HCT116 (cell line): ENCODE measurements around the gene GABRR3. TPM values are rescaled to one million over a fixed set of nuclear protein-coding genes. Genes with fewer than 3 reads are reported as not detected.

Source experiments
- ATAC-seq: fragments of 200-7000 bp; cut with Tn5 transposase; 2 replicates; pipeline ENCODE4 v1.9.1; 2020; ENCODE audit warnings: mild to moderate bottlenecking, moderate library complexity
- BruUV-seq: library from RNA; stranded (reverse); fragments of 400-500 nt; replicated peaks from 2 replicates; lab custom pipeline; 2021; lab: Mats Ljungman, UMichigan
- CTCF ChIA-PET: fragments of 300-600 bp; sonication (Branson Sonifier 250); formaldehyde crosslinking; loops from one replicate; lab custom pipeline; 2021; ENCODE audit warnings: antibody characterized with exemption; lab: Charles Lee
- POLR2A ChIA-PET: fragments of 300-600, 350-600 bp; sonication (Branson Sonifier 250); formaldehyde crosslinking; loops from one replicate; lab custom pipeline; 2021; ENCODE audit warnings: antibody characterized with exemption; lab: Charles Lee
- RAD21 ChIA-PET, 2 experiments: fragments of 300-600 bp; sonication (Branson Sonifier 250); formaldehyde crosslinking; loops; one replicate each; lab custom pipeline; 2023; ENCODE audit warnings: low total read pairs in 2 of 2; ENCODE audit not compliant: uncharacterized antibody in 2 of 2, unreplicated experiment in 2 of 2, low non-redundant PET in 1 of 2; lab: Charles Lee
- DNase-seq: peaks from one replicate; pipeline ENCODE4 v3.0.0-alpha.2; 2010; ENCODE audit warnings: low read depth, low spot score
- H2AFZ ChIP-seq: fragments of 200-600 bp; shearing (Covaris generic), sonication (generic); 2 replicates; pipeline ENCODE4 v1.6.1; 2017; ENCODE audit warnings: low read depth, mixed run types, mixed read lengths, antibody characterized with exemption, low read length; ENCODE audit not compliant: poor library complexity, severe bottlenecking
- H3K27ac ChIP-seq: 2 replicates; pipeline ENCODE4 v1.5.1; 2012; ENCODE audit warnings: low read depth, low read length
- H3K27me3 ChIP-seq: fragments of 200-600 bp; sonication (generic); 2 replicates; pipeline ENCODE4 v1.6.1; 2016; ENCODE audit warnings: mixed run types, low read length, mixed read lengths; ENCODE audit not compliant: insufficient read depth
- H3K36me3 ChIP-seq, 2 experiments: fragments of 200-500 bp in 1 of 2; fragments of 200-600 bp in 1 of 2; sonication (Bioruptor generic) in 1 of 2; sonication (generic) in 1 of 2; 2 replicates each; pipeline versions ENCODE4 v1.5.1 to v1.6.1; 2014 to 2016; ENCODE audit warnings: low read length in 2 of 2, inconsistent platforms in 1 of 2, mixed read lengths in 1 of 2, mixed run types in 1 of 2; ENCODE audit not compliant: insufficient read depth in 2 of 2, control insufficient read depth in 1 of 2
- H3K4me1 ChIP-seq, 2 experiments: fragments of 200-600 bp in 1 of 2; sonication (generic) in 1 of 2; 2 replicates each; pipeline versions ENCODE4 v1.5.1 to v1.6.1; 2012 to 2017; ENCODE audit warnings: low read length in 2 of 2, inconsistent platforms in 1 of 2, mild to moderate bottlenecking in 1 of 2, mixed read lengths in 1 of 2, mixed run types in 1 of 2, moderate library complexity in 1 of 2; ENCODE audit not compliant: insufficient read depth in 2 of 2, control insufficient read depth in 1 of 2
- H3K4me2 ChIP-seq: fragments of 200-600 bp; sonication (generic); 2 replicates; pipeline ENCODE4 v1.6.1; 2017; ENCODE audit warnings: mixed run types, low read length, mixed read lengths
- H3K4me3 ChIP-seq, 2 experiments: fragments of 200-600 bp in 1 of 2; sonication (generic) in 1 of 2; replicated peaks in 1 of 2; 2 replicates each; pipeline ENCODE4 v1.5.1; 2011 to 2016; ENCODE audit warnings: low read length in 2 of 2, control low read depth in 1 of 2, low read depth in 1 of 2, mild to moderate bottlenecking in 1 of 2, mixed read lengths in 1 of 2, mixed run types in 1 of 2
- H3K79me2 ChIP-seq: fragments of 200-600 bp; sonication (generic); 2 replicates; pipeline ENCODE4 v1.6.1; 2017; ENCODE audit warnings: mild to moderate bottlenecking, mixed run types, low read length, moderate library complexity, mixed read lengths; ENCODE audit not compliant: insufficient read depth
- H3K9ac ChIP-seq: fragments of 200-600 bp; sonication (generic); 2 replicates; pipeline ENCODE4 v1.6.1; 2016; ENCODE audit warnings: low read length, mixed read lengths
- H3K9me2 ChIP-seq: fragments of 200-600 bp; sonication (generic), shearing (Covaris generic); 2 replicates; pipeline ENCODE4 v1.6.1; 2017; ENCODE audit warnings: mixed run types, mild to moderate bottlenecking, moderate library complexity; ENCODE audit not compliant: insufficient read depth
- H3K9me3 ChIP-seq, 2 experiments: fragments of 200-500 bp in 1 of 2; fragments of 200-600 bp in 1 of 2; sonication (Bioruptor generic) in 1 of 2; sonication (generic) in 1 of 2; 2 replicates each; pipeline ENCODE4 v1.6.1; 2014 to 2017; ENCODE audit warnings: low read length in 2 of 2, mixed read lengths in 2 of 2, inconsistent platforms in 1 of 2, low read depth in 1 of 2, mild to moderate bottlenecking in 1 of 2, mixed run types in 1 of 2, moderate library complexity in 1 of 2; ENCODE audit not compliant: control insufficient read depth in 1 of 2, insufficient read depth in 1 of 2
- H4K20me1 ChIP-seq: fragments of 200-600 bp; sonication (generic), shearing (Covaris generic); 2 replicates; pipeline ENCODE4 v1.6.1; 2017; ENCODE audit warnings: mixed run types, mild to moderate bottlenecking, moderate library complexity; ENCODE audit not compliant: insufficient read depth
- CBX3 ChIP-seq: IDR thresholded peaks from 2 replicates; pipeline ENCODE4 v1.6.1; 2012; ENCODE audit warnings: low read depth
- EGR1 ChIP-seq: IDR thresholded peaks from 2 replicates; pipeline ENCODE4 v1.6.1; 2012; ENCODE audit warnings: low read depth
- ELF1 ChIP-seq: IDR thresholded peaks from 2 replicates; pipeline ENCODE4 v1.6.1; 2012; ENCODE audit warnings: low read depth, borderline replicate concordance
- EZH2 ChIP-seq: fragments of 200-600 bp; sonication (generic); IDR thresholded peaks from 2 replicates; pipeline ENCODE4 v1.6.1; 2017; ENCODE audit warnings: antibody characterized with exemption, mixed run types
- EZH2phosphoT487 ChIP-seq: fragments of 200-600 bp; IDR thresholded peaks from 2 replicates; pipeline ENCODE4 v1.6.1; 2018; ENCODE audit warnings: antibody characterized with exemption, borderline replicate concordance
- FOSL1 ChIP-seq: IDR thresholded peaks from 2 replicates; pipeline ENCODE4 v1.6.1; 2012; ENCODE audit warnings: low read depth
- POLR2A ChIP-seq: IDR thresholded peaks from 2 replicates; pipeline ENCODE4 v1.7.0; 2011; ENCODE audit warnings: borderline replicate concordance; ENCODE audit not compliant: insufficient read depth, insufficient read length; ENCODE audit errors: extremely low read depth
- POLR2AphosphoS5 ChIP-seq: IDR thresholded peaks from 2 replicates; pipeline ENCODE4 v1.6.1; 2011; ENCODE audit warnings: mild to moderate bottlenecking, low read depth, low read length, moderate library complexity
- RAD21 ChIP-seq: IDR thresholded peaks from 2 replicates; pipeline ENCODE4 v1.6.1; 2012; ENCODE audit warnings: low read depth, mild to moderate bottlenecking
- SP1 ChIP-seq: IDR thresholded peaks from 2 replicates; pipeline ENCODE4 v1.6.1; 2012; ENCODE audit warnings: low read depth
- SRF ChIP-seq: IDR thresholded peaks from 2 replicates; pipeline ENCODE4 v1.6.1; 2012; ENCODE audit warnings: low read depth
- TCF7L2 ChIP-seq: IDR thresholded peaks from 2 replicates; pipeline ENCODE4 v1.7.0; 2011; ENCODE audit warnings: borderline replicate concordance, inconsistent platforms; ENCODE audit not compliant: insufficient read depth, insufficient read length; ENCODE audit errors: extremely low read depth
- YY1 ChIP-seq: IDR thresholded peaks from 2 replicates; pipeline ENCODE4 v1.6.1; 2011; ENCODE audit warnings: low read length, low read depth, moderate library complexity, mild to moderate bottlenecking; ENCODE audit not compliant: insufficient replicate concordance; ENCODE audit errors: extremely low read depth
- ZNF274 ChIP-seq: fragments of 200-500 bp; sonication (Bioruptor generic); IDR thresholded peaks from 2 replicates; pipeline ENCODE4 v1.6.1; 2014; ENCODE audit warnings: mild to moderate bottlenecking, low read depth, low read length, inconsistent platforms
- intact Hi-C: fragments of 100-400 bp; cut with micrococcal nuclease; formaldehyde crosslinking; loops from 2 replicates; pipeline ENCODE4 v1.10.0; 2022
- total RNA-seq: library from RNA; stranded (reverse); gene quantifications from one replicate; pipeline ENCODE4 v1.2.1, GENCODE V29; 2021; ENCODE audit not compliant: unreplicated experiment
- TF ChIP-seq, protein P1 (sequence below): IDR thresholded peaks from 2 replicates; pipeline ENCODE4 v1.6.1; 2012; ENCODE audit warnings: low read depth
- TF ChIP-seq, protein P2 (sequence below): IDR thresholded peaks from 2 replicates; pipeline ENCODE4 v1.6.1; 2011; ENCODE audit warnings: mild to moderate bottlenecking, low read length, moderate library complexity; ENCODE audit not compliant: insufficient replicate concordance; ENCODE audit errors: extremely low read depth
- TF ChIP-seq, protein P3 (sequence below): IDR thresholded peaks from 2 replicates; pipeline ENCODE4 v1.6.1; 2012
- TF ChIP-seq, protein P4 (sequence below), 3 experiments: fragments of 200-600 bp in 1 of 3; sonication (generic) in 1 of 3; IDR thresholded peaks in 2 of 3; conservative IDR thresholded peaks in 1 of 3; 2 replicates each; pipeline ENCODE4 v1.5.1; 2012 to 2017; ENCODE audit warnings: low read depth in 2 of 3, low read length in 2 of 3, antibody characterized with exemption in 1 of 3, borderline replicate concordance in 1 of 3, control low read depth in 1 of 3, mild to moderate bottlenecking in 1 of 3, mixed read lengths in 1 of 3, mixed run types in 1 of 3, moderate library complexity in 1 of 3; ENCODE audit not compliant: insufficient read depth in 1 of 3
- TF ChIP-seq, protein P5 (sequence below): IDR thresholded peaks from 2 replicates; pipeline ENCODE4 v1.6.1; 2012

Gene GABRR3
- total RNA-seq, 1 experiment from 2014 or later, result not detected

DNA sequence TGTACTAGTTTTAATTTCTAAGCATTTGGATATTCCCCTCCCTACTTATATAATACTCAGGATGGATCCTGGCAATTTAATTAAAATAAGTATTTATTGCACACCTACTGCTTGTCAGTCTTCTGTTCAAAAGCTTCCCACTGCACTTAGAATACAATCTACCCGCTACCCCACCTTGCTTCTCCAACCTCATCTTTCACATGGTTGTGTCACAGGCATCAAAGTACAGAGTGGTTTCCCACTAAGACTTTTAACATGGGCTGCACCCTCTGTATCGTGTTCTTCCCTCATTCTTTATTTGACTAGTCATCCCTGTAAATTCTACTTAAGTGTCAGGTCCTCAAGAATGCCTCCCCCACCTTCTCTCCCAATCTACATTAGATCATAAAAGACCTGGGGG lies 97.9 kb downstream of the GABRR3 start:
- Histone ChIP-seq H3K4me1 (no peaks in the 10 kb centered on the region), H3K27me3 (no peaks in the 10 kb centered on the region)
- TF ChIP-seq TCF7L2 (no peak), YY1 (no peak), POLR2AphosphoS5 (no peak), RAD21 (no peak), SRF (no peak), ZNF274 (no peak), FOSL1 (no peak), EGR1 (no peak), SP1 (no peak), POLR2A (no peak), EZH2phosphoT487 (no peak), EZH2 (no peak), CBX3 (no peak), ELF1 (no peak)
- TF ChIP-seq, protein P1, sequence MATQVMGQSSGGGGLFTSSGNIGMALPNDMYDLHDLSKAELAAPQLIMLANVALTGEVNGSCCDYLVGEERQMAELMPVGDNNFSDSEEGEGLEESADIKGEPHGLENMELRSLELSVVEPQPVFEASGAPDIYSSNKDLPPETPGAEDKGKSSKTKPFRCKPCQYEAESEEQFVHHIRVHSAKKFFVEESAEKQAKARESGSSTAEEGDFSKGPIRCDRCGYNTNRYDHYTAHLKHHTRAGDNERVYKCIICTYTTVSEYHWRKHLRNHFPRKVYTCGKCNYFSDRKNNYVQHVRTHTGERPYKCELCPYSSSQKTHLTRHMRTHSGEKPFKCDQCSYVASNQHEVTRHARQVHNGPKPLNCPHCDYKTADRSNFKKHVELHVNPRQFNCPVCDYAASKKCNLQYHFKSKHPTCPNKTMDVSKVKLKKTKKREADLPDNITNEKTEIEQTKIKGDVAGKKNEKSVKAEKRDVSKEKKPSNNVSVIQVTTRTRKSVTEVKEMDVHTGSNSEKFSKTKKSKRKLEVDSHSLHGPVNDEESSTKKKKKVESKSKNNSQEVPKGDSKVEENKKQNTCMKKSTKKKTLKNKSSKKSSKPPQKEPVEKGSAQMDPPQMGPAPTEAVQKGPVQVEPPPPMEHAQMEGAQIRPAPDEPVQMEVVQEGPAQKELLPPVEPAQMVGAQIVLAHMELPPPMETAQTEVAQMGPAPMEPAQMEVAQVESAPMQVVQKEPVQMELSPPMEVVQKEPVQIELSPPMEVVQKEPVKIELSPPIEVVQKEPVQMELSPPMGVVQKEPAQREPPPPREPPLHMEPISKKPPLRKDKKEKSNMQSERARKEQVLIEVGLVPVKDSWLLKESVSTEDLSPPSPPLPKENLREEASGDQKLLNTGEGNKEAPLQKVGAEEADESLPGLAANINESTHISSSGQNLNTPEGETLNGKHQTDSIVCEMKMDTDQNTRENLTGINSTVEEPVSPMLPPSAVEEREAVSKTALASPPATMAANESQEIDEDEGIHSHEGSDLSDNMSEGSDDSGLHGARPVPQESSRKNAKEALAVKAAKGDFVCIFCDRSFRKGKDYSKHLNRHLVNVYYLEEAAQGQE, result no peak
- TF ChIP-seq, protein P2, sequence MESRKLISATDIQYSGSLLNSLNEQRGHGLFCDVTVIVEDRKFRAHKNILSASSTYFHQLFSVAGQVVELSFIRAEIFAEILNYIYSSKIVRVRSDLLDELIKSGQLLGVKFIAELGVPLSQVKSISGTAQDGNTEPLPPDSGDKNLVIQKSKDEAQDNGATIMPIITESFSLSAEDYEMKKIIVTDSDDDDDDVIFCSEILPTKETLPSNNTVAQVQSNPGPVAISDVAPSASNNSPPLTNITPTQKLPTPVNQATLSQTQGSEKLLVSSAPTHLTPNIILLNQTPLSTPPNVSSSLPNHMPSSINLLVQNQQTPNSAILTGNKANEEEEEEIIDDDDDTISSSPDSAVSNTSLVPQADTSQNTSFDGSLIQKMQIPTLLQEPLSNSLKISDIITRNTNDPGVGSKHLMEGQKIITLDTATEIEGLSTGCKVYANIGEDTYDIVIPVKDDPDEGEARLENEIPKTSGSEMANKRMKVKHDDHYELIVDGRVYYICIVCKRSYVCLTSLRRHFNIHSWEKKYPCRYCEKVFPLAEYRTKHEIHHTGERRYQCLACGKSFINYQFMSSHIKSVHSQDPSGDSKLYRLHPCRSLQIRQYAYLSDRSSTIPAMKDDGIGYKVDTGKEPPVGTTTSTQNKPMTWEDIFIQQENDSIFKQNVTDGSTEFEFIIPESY, result no peak
- TF ChIP-seq, protein P3, sequence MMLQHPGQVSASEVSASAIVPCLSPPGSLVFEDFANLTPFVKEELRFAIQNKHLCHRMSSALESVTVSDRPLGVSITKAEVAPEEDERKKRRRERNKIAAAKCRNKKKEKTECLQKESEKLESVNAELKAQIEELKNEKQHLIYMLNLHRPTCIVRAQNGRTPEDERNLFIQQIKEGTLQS, result no peak
- TF ChIP-seq, protein P4, sequence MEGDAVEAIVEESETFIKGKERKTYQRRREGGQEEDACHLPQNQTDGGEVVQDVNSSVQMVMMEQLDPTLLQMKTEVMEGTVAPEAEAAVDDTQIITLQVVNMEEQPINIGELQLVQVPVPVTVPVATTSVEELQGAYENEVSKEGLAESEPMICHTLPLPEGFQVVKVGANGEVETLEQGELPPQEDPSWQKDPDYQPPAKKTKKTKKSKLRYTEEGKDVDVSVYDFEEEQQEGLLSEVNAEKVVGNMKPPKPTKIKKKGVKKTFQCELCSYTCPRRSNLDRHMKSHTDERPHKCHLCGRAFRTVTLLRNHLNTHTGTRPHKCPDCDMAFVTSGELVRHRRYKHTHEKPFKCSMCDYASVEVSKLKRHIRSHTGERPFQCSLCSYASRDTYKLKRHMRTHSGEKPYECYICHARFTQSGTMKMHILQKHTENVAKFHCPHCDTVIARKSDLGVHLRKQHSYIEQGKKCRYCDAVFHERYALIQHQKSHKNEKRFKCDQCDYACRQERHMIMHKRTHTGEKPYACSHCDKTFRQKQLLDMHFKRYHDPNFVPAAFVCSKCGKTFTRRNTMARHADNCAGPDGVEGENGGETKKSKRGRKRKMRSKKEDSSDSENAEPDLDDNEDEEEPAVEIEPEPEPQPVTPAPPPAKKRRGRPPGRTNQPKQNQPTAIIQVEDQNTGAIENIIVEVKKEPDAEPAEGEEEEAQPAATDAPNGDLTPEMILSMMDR (IDR thresholded peaks at IDR 0.05 in 2 of 3, conservative IDR thresholded peaks at IDR 0.05 in 1 of 3; ENCODE audit: borderline replicate concordance in 1 of 3, insufficient read depth in 1 of 3, low read depth in 2 of 3, low read length in 2 of 3), result no peak
- TF ChIP-seq, protein P5, sequence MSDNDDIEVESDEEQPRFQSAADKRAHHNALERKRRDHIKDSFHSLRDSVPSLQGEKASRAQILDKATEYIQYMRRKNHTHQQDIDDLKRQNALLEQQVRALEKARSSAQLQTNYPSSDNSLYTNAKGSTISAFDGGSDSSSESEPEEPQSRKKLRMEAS, result no peak
- TF ChIP-seq, all 23 proteins: peak for 0
- BruUV-seq, result no TSS peak
- no peak overlapping the region for H3K4me3 ChIP-seq
- no peak for DNase-seq
- ATAC-seq, result no peak
- H3K9me3 ChIP-seq, result no peaks in the 10 kb centered on the region
- no peaks in the 10 kb centered on the region for H3K79me2 ChIP-seq
- no peaks in the 10 kb centered on the region for H4K20me1 ChIP-seq
- H3K9me2 ChIP-seq, result no peaks in the 10 kb centered on the region
- peaks cover 8 to 12% of the 10 kb centered on the region in 2 experiments; a peak in 3 of 4 replicates for H3K36me3 ChIP-seq
- ChIA-PET RAD21 (no interaction called here), POLR2A (no interaction called here), CTCF (no interaction called here)
- no peak overlapping the region for H3K4me2 ChIP-seq
- intact Hi-C loops, result no loop called here
- H3K9ac ChIP-seq, result no peak overlapping the region
- H2AFZ ChIP-seq, result no peak overlapping the region
- no peak overlapping the region for H3K27ac ChIP-seq
